GM21786 (cell line): ENCODE measurements around the gene YIPF1.
A peak's percentile ranks its signal among the peaks of the same experiment; 100 is the strongest.
"Not testable (repeated sequence)": the region's sequence is repeated elsewhere in the genome, so short reads cannot be mapped to it uniquely, and the experiment has no call there.

ENCODE experiments used
- ATAC-seq: cut with Tn5 transposase; IDR thresholded peaks from one replicate; pipeline ENCODE4 v1.9.1; 2021; ENCODE audit not compliant: unreplicated experiment

The YIPF1 gene

DNA sequence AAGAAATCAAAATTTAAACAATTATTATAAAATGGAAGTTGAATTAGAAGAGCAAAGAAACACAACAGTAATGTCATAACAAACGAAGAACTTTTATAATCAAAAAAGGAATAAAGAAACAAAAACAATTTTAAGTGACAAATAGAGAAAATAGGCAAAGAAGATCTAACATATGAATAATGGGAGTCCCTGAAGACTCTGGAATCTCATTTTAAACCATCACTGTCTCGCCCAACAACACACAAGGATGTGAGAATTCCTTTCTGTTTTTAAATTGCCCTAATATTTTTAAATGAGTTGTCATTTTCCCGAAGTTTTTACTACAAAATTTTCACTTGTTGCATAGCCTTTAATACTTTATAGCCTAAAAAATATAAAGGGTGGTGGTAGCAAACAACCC, 47.2 kb downstream of the YIPF1 start:
- no peak for ATAC-seq

DNA sequence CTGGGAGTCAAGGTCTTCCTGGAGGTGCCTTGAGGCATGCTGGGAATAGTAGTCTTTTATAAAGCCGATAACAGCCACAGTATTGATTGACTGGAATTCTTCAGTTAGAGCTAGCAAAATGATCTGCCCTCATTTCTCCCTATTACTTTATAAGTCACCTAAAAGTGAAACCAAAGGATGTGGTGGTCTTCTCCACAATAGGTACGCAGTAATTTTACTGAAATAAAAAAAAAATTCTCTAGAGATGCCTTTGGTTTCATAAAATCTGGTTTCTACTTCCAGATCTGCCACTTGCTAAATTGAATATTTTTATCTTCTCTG, 51.0 kb downstream of the YIPF1 start:
- no peak for ATAC-seq

DNA sequence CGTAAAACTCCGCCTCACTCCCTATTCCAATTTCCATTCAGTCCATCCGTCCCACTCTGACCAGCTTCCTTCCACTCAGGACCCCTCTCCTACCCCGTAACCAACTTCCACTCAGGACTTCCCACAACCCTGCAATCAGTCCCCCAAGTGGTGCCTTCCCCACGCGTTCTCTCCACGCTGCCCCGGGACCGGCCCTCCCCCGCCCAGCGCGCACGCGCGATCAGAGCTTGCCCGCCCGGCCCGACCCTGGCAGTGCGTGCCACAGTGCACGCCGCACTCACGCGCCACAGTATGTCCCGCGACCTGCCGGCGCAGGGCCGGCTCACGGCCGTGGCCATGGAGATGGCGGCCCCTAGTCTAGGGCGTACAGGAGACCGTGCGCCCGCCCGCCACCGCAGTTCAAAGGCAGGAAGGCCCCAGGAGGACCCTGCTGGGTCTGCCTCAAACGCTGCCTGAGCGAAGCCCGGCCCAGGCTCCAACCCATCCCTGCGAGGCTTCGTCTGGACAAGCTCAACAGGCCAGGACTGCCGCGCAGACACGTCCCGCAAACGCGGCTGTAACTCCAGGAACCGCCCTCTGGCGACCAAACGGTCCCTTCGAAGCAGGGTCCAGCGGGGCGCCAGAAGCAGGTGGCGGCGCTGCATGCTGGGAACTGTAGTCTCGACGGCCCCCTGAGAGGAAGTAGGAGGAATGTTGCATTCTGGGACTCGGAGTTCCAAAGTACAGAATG, 51.5 kb downstream of the YIPF1 start, which contains the start of gene NDC1:
TSS of gene NDC1 (minus strand) at position 373 of the 730 bp plus-strand sequence. CDS start at position 338, 35 bp downstream.
- ATAC-seq, result peak; percentile 87

DNA sequence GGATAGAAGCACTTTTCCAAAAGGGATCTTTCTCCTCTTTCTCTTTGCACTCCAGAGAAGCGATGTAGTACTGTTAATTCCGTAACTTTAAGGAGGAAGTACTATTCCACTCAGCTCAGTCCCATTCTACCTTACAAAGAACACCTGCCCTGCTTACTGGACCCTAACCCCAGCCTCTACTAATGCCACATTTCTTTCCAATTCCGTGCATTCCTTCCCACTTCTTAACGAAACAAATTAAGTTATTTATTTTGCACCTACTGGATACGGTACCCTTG, 52.0 kb downstream of the YIPF1 start:
- no peak for ATAC-seq

DNA sequence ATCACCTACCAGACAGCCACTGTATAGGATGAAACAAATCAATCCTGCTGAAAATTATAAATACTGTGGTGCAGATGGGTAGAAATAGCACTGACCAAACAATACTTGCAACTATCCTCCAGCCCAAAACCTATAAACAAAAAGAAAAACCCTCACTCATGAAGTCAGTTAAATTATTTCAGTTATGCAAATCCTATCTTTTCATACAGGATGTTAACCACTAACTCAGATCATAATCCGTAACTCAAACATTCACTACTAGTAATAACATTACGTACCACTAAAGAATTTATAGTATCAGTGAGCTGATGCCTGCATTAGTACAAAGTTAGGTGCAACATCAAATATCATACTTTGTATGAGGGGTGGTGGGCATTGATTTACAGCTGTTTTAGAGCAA, 54.1 kb downstream of the YIPF1 start:
- ATAC-seq, result no peak

DNA sequence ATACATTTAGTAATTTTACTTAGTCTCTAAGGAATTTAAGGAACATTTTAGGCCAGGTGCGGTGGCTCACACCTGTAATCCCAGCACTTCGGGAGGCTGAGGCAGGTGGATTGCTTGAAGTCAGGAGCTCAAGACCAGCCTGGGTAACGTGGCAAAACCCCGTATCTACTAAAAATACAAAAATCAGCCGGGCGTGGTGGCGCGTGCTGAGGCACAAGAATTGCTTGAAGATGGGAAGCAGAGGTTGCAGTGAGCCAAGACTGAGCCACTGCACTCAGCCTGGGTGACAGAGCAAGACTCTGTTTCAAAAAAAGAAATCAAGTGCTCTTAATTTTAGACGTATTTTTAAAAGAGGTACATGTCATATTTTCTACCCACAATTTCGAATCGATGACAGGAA, 54.8 kb downstream of the YIPF1 start:
- no peak for ATAC-seq

DNA sequence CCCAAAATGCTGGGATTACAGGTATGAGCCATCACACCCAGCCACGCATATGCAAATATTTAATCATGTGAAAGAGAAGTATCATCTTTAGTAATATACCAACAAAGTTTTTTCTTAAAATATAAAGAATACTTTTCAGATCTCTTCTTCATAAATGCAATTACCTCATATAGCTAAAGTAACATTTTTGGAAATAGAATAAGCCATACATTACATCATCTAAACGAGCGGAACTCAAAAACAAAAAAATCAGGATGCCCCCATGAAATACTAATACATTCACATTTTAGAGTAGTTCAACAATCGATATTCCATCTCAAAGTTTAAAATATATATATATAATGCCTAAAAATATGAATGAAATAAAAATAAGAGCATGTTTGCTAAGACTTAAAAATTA, 56.2 kb downstream of the YIPF1 start:
- no peak for ATAC-seq

DNA sequence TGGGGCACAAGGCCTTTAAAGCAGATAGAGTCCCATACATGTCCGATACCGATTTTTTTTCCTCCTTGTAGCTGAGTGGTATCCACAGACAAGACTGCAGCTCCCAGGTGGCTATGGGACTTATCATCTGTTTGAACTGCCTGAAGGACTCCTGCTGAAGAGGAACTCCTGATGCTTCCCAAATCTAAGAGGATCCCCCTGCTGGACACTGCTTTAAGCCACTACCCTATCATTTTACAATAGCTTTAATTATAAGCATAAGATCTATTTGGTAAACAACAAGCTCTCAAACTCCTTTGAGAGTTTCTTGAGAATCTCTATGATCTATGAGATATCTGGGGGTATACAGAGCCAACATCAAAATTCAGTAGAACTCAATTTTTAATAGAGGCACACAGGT, 63.2 kb downstream of the YIPF1 start:
- no peak for ATAC-seq

DNA sequence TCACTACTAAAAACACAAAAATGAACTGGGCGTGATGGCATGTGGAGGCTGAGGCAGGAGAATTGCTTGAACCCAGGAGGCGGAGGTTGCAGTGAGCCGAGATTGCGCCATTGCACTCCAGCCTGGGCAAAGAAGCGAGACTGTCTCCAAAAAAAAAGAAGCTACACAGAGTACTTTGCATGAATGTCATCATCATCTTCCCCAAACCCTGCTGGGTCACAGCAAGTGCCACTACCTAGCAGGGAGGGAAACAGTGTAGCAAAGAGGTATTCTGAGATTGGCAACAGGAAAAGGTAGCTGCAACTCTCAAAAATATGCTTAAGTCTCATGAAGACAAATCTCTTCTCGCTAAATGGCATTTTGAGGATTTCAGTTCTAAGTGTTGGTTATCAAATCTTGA, 64.3 kb downstream of the YIPF1 start:
- no peak for ATAC-seq

DNA sequence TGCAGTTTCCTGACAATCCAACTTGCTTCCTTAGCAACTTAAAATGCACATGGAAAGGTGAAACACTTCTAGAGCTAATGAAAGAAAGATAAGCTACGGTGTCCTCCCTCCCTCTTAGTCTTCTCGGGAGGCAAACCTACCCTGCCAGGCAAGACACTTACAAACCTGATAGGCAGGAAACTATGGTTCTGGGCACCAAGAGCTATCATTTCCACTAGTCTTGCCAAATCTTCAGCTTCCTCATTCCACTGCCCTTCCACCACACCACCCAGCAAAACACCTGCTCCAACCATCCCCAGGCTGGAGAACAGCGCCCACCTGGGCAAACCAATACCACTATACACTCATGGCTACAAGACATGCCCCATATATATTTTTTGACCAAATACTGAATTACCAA, 66.7 kb downstream of the YIPF1 start:
- ATAC-seq, result no peak

DNA sequence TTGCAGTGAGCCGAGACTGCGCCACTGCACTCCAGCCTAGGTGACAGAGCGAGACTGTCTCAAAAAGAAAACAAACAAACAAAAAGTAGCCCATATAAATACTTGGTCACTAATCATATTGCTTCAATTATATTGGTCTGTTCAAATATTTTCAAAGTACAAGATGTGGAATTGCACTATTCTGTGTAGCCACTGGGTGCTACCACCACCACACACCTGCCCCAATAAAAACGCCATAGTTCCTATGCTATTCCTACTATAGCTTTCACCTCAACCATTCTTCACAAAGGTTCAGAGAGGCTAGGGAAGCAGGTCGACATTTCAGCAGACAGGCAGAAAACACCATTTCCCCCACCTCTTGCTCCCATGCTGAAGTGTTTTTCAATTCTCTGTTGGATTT, 68.2 kb downstream of the YIPF1 start:
- no peak for ATAC-seq

DNA sequence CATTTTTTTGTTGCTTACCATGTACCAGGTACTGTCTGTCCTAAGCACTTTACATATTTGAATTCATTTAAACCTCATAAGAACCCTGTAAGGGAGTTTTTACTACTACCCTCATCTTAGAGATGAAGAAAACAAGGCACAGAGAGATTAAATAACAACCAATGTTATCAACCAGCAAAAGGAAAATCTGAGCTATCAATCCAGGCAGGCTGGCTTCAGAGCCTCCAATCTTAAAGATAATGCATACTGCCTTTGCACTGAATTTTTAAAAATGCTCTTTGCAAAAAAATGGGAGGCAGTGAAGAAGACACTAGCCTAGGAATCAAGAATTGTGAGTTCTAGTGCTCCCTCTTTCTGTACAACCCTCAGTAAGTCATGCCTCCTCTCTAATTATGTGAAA, 70.2 kb downstream of the YIPF1 start:
- ATAC-seq, result no peak

DNA sequence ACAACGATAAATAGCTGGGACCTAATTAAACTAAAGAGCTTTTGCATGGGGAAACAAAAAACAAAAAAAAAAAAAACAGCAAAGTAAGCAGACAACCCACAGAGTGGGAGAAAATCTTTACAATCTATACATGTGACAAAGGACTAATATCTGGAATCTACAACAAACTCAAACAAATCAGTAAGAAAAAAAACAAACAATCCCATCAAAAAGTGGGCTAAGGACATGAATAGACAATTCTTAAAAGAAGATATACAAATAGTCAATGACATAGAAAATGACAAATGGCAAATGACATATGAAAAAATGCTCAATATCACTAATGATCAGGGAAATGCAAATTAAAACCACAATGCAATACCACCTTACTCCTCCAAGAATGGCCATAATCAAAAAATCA, 73.0 kb downstream of the YIPF1 start:
- not testable (repeated sequence) for ATAC-seq

DNA sequence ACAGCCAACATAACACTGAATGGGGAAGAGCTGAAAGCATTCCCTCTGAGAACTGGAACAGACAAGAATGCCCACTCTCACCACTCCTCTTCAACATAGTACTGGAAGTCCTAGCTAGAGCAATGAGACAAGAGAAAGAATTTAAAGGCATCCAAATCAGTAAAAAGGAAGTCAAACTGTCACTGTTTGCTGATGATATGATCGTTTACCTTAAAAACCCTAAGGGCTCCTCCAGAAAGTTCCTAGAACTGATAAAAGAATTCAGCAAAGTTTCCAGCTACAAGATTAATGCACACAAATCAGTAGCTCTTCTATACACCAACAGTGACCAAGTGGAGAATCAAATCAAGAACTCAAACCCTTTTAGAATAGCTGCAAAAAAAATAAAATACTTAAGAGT, 74.1 kb downstream of the YIPF1 start:
- ATAC-seq, result not testable (repeated sequence)

DNA sequence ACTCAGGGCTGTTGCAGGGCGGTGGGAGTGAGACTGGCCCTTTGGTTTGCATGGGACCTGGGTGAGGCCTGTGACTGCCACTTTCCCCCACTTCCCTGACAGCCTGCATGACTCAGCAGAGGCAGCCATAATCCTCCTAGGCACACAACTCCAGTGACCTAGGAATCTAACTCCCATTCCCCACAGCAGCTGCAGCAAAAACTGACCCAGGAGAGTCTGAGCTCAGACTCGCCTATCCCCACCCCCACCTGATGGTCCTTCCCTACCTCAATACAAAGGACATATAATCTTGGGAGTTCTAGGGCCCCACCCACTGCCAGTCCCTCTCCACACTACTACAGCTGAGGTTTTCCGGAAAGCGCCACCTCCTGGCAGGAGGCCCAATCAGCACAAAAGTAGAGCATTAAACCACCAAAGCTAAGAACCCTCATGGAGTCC, 78.2 kb downstream of the YIPF1 start:
- no peak for ATAC-seq

DNA sequence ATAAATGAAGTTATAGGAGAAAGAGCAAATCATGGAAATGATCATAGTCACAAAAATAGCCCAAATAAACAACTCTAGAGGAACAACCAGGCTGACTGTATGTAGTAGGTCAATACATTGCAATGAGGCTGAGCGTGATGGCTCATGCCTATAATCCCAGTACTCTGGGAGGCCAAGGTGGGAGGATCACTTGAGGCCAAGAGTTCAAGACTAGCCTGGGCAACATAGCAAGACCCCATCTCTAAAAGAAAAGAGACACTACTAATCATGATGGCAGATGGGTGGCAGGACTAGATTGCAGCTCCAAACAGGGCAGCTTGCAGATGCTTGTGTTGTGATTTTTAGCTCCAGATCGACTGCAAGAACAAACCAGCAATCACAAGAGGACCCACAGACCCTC, 79.1 kb downstream of the YIPF1 start:
- ATAC-seq, result no peak

DNA sequence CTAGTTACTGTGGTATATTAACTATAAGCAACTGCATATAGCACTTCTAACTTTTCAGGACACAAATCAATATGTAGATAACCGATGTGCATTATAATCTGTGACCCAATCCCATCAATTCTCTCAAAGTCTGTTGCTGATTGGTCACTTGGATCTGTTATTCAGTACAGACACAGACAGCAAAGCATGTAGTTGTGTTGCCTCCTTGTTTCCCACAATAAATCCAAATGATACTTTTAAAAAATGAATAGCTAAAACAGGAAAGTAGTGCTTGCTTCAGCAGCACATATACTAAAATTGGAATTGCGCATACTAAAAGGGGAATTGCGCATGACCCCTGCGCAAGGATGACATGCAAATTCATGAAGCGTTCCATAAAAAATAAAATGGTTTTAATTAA, 79.6 kb downstream of the YIPF1 start:
- no peak for ATAC-seq

DNA sequence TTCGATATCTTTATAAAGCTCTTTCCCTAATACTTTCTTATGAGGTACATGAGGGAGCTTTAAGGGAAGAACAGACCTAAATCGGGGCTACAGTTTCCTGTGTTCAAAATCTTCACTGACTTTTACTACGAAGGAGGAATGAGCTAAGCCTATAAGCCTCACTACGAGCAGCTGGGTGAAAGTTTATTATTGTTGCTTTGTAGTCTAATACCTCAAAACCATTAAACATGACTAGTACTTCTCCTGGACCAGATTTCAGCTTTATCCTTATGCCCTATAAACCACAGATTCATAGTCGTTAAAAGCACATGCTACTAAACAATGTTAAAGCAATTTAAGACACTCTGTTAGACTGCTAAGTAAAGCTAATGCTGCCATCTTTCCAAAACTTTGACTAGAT, 81.7 kb downstream of the YIPF1 start:
- ATAC-seq, result no peak

DNA sequence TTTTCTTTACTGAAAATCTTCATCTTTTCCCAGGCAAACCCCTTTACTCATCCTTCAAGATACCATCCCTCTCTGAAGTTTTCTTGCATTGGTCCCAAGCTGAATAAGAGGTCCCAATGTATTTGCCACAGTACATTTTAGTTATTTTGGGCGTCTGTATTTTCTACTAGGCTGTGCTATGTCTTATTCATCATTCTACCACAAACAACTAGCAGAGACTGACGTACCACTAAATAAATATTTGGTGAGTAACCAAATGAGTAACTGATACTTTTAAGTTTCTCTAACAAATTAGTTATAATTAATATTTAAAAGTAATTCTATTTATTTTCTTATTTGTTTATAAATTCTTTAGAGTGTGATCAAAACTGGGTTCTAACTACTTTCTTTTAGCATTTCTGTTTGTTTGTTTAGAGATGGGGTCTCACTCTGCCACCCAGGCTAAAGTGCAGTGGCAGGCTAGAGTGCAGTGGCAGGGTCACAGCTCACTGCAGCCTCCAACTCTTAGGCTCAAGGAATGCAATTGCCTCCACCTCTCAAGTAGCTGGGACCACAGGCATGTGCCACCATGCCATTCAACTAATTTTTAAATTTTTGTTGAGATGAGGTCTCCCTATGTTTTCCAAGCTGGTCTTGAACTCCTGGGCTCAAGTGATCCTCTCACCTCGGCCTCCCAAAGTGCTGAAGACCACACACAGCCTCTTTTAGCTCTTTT, 84.6 kb downstream of the YIPF1 start:
- ATAC-seq, result no peak

DNA sequence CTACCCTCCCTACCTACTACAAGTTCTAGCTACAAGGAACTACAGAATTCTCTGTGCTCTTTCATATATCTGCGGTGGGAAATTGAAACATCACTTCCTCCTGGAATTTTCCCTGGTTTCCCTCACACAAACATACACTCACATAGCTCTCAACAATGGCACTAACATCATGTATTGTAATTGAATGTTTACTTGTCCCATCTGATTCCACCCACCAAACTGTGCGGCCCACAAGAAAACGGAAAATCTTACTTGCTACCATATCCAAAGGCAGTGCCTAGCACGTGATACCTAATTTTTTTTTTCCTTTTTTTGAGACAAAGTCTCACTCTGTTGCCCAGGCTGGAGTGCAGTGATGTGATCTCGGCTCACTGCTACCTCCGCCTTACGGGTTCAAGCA, 85.4 kb downstream of the YIPF1 start:
- no peak for ATAC-seq
